Astrocyte of the cerebellum (primary cell): ENCODE results near the gene SLAMF9.

Experiments used
- DNase-seq: peaks from one replicate; pipeline ENCODE4 v3.0.0-alpha.2; 2011; ENCODE audit warnings: low read depth
- H3K4me3 ChIP-seq: 2 replicates; pipeline ENCODE4 v1.5.1; 2011; ENCODE audit warnings: mild to moderate bottlenecking, low read depth, low read length, moderate library complexity
- in situ Hi-C: cut with HindIII; loops from 2 replicates; pipeline ENCODE4 v1.10.0; 2017; ENCODE audit warnings: low sequenced_read_pairs
- TF ChIP-seq, protein P1 (sequence below): IDR thresholded peaks from 2 replicates; pipeline ENCODE4 v1.5.1; 2012; ENCODE audit warnings: low read length, low read depth, moderate library complexity, mild to moderate bottlenecking; ENCODE audit errors: missing control alignments

SLAMF9 gene

GRCh38 chr1:159986093-159986492, 32.1 kb upstream of the SLAMF9 start:
- TF ChIP-seq, protein P1, sequence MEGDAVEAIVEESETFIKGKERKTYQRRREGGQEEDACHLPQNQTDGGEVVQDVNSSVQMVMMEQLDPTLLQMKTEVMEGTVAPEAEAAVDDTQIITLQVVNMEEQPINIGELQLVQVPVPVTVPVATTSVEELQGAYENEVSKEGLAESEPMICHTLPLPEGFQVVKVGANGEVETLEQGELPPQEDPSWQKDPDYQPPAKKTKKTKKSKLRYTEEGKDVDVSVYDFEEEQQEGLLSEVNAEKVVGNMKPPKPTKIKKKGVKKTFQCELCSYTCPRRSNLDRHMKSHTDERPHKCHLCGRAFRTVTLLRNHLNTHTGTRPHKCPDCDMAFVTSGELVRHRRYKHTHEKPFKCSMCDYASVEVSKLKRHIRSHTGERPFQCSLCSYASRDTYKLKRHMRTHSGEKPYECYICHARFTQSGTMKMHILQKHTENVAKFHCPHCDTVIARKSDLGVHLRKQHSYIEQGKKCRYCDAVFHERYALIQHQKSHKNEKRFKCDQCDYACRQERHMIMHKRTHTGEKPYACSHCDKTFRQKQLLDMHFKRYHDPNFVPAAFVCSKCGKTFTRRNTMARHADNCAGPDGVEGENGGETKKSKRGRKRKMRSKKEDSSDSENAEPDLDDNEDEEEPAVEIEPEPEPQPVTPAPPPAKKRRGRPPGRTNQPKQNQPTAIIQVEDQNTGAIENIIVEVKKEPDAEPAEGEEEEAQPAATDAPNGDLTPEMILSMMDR = no peak
- DNase-seq = no peak
- in situ Hi-C loops = no loop called here
- H3K4me3 ChIP-seq = no peak overlapping the region

GRCh38 chr1:159985473-159985872, 31.4 kb upstream of the SLAMF9 start:
- DNase-seq = no peak
- in situ Hi-C loops = no loop called here
- no peak overlapping the region for H3K4me3 ChIP-seq
- TF ChIP-seq, protein P1 = no peak

DNA sequence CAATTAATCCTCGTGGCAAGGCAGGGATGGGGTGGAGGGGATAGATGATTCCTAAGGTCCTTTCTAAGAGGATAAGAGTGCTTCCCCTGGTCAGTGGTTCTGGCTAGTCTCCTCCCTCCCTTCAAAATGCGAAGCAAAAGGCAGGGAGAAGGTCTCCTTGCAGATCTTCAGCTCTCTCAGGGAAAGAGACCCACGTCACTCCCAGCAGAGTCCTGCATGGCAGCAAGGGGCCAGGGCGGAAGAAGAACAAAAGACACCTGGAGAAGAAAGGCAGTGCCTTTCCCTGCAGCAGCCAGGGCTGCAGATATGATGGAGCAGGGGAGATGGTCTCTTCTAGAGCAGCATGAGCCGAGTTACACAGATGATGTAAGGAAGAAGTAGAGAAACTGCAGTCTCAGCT, 29.6 kb upstream of the SLAMF9 start:
- no peak for DNase-seq
- TF ChIP-seq, protein P1 = no peak
- no peak overlapping the region for H3K4me3 ChIP-seq
- in situ Hi-C loops = loop anchor here (5.0 kb wide), 1 partner anchor 36 kb away; the partner anchor contains the start of gene IGSF9

DNA sequence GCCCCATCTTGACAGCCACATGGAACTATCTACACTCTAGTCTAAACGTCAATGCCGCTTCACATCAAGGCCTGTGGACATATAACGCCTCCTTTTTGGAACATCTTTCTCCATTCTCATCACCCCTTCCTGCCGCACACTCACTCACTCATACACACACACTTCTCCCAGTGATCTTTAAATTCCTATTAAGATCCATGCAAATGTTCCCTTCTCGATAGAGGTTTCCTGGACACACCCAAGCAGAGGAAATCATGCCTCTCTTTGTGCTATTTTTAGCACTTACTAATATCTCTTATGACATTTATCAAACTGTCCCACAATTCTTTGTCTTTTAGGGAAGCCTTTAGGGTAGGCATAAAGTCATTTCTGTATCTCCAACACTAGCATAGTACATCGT, 28.2 kb upstream of the SLAMF9 start:
- in situ Hi-C loops = loop anchor here (5.0 kb wide), 1 partner anchor 35 kb away; the partner anchor contains the start of gene IGSF9
- H3K4me3 ChIP-seq = no peak overlapping the region
- no peak for DNase-seq
- TF ChIP-seq, protein P1 = no peak

DNA sequence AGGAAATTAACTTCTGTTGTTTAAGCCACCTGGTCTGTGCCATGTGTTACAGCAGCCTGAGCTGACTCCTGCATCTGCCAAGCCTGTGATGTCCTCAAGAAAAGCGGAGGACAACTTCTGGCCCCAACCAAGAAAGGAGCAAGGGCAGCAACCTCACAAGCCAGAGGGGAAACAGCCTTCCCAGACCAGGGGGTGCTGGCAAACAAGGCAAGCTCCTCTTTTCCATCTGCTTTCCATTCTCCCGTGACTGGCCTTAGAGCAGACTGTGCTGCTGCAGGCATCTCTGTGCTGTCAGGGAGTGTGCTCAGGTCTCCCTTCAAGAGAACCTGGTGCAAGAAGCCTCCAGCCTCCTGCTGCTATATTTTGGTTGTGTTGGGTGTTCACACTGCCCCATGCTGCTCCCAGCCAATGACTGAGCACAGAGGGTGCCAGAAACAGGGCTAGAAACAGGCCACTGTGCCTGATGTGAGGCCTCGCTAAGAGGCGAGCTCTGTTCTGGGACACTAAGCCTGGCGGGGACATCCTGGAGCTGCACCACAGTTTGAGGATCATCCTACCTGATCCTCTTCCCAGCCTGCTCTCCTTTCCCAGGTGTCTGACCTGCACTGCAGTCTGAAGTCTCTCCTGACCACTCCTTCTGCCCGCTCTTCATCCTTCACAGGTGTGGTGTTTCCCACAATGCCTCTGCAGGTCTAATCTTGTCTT, 27.5 kb upstream of the SLAMF9 start:
- TF ChIP-seq, protein P1 = no peak
- no peak for DNase-seq
- in situ Hi-C loops = loop anchor here (5.0 kb wide), 1 partner anchor 34 kb away; the partner anchor contains the start of gene IGSF9
- H3K4me3 ChIP-seq = no peak overlapping the region

- TF ChIP-seq, protein P1 = no peak
- in situ Hi-C loops = loop anchor here (5.0 kb wide), 1 partner anchor 33 kb away; the partner anchor contains the start of gene IGSF9
- no peak for DNase-seq
- no peak overlapping the region for H3K4me3 ChIP-seq
Measured at GRCh38 chr1:159980786-159981185, 26.7 kb upstream of the SLAMF9 start.
